Skin epidermis (tissue), 12 donors: ENCODE data around the gene ABCC2.
"Not testable (repeated sequence)": the region's sequence is repeated elsewhere in the genome, so short reads cannot be mapped to it uniquely, and the experiment has no call there.

Source experiments
- H3K27ac ChIP-seq, 21 experiments: fragments of 200-600 bp; sonication (generic) in 11 of 21; one replicate each; pipeline ENCODE4 v1.5.0; 2020; ENCODE audit warnings: mild to moderate bottlenecking in 3 of 21, inconsistent platforms in 2 of 21, moderate library complexity in 2 of 21
- H3K4me3 ChIP-seq, 7 experiments: fragments of 200-600 bp; sonication (generic) in 2 of 7; one replicate each; pipeline ENCODE4 v1.5.0; 2020; ENCODE audit warnings: inconsistent platforms in 2 of 7, mild to moderate bottlenecking in 2 of 7, moderate library complexity in 1 of 7

The ABCC2 gene

GRCh38 chr10:99804471-99804870 is 22.0 kb downstream of the ABCC2 start:
- no peak overlapping the region for H3K4me3 ChIP-seq
- H3K27ac ChIP-seq, result no peak overlapping the region

- no peak overlapping the region for H3K27ac ChIP-seq
- H3K4me3 ChIP-seq, result no peak overlapping the region
These were observed 22.8 kb downstream of the ABCC2 start for GRCh38 chr10:99805190-99805589.

- no peak overlapping the region for H3K27ac ChIP-seq
- H3K4me3 ChIP-seq, result no peak overlapping the region
These were observed 23.7 kb downstream of the ABCC2 start for GRCh38 chr10:99806091-99806490.

GRCh38 chr10:99807786-99808185 is 25.3 kb downstream of the ABCC2 start:
- Histone ChIP-seq H3K27ac (no peak overlapping the region), H3K4me3 (no peak overlapping the region)

GRCh38 chr10:99808270-99808669 is 25.8 kb downstream of the ABCC2 start:
- Histone ChIP-seq H3K27ac (peak overlapping the region in 1 of 21 experiments; percentile 73), H3K4me3 (no peak overlapping the region)

GRCh38 chr10:99809481-99809880 is 27.0 kb downstream of the ABCC2 start:
- Histone ChIP-seq H3K4me3 (no peak overlapping the region), H3K27ac (peak overlapping the region in 3 of 21 experiments; percentile 15 to 73 (median 43))

- no peak overlapping the region for H3K4me3 ChIP-seq
- H3K27ac ChIP-seq, result peak overlapping the region in 3 of 21 experiments; percentile 15 to 73 (median 43)
These were observed 27.6 kb downstream of the ABCC2 start for GRCh38 chr10:99809931-99810615.

- Histone ChIP-seq H3K4me3 (no peak overlapping the region), H3K27ac (no peak overlapping the region)
These were observed 29.7 kb downstream of the ABCC2 start for GRCh38 chr10:99812177-99812576.

- H3K4me3 ChIP-seq, result no peak overlapping the region
These were observed 31.7 kb downstream of the ABCC2 start for GRCh38 chr10:99814143-99814542.

GRCh38 chr10:99815621-99816020 is 33.2 kb downstream of the ABCC2 start:
- H3K27ac ChIP-seq, result no peak overlapping the region
- no peak overlapping the region for H3K4me3 ChIP-seq

More at GRCh38 chr10:99814143-99814542, 31.7 kb downstream of the ABCC2 start:
- H3K27ac ChIP-seq, result no peak overlapping the region

- Histone ChIP-seq H3K27ac (no peak overlapping the region), H3K4me3 (no peak overlapping the region)
These were observed 45.5 kb downstream of the ABCC2 start for GRCh38 chr10:99827936-99828335.

GRCh38 chr10:99828464-99828863 is 46.0 kb downstream of the ABCC2 start:
- H3K4me3 ChIP-seq, result no peak overlapping the region
- H3K27ac ChIP-seq, result no peak overlapping the region

- H3K27ac ChIP-seq, result no peak overlapping the region
- H3K4me3 ChIP-seq, result no peak overlapping the region
These were observed 50.0 kb downstream of the ABCC2 start for GRCh38 chr10:99832439-99832838.

- Histone ChIP-seq H3K4me3 (no peak overlapping the region), H3K27ac (peak overlapping the region in 1 of 21 experiments; percentile 10)
These were observed 52.0 kb downstream of the ABCC2 start for GRCh38 chr10:99834410-99834809.

- Histone ChIP-seq H3K4me3 (no peak overlapping the region), H3K27ac (no peak overlapping the region)
These were observed 53.5 kb downstream of the ABCC2 start for GRCh38 chr10:99835947-99836346.

- Histone ChIP-seq H3K4me3 (no peak overlapping the region), H3K27ac (no peak overlapping the region)
These were observed 54.3 kb downstream of the ABCC2 start for GRCh38 chr10:99836711-99837110.

GRCh38 chr10:99840859-99841258 is 58.4 kb downstream of the ABCC2 start:
- H3K4me3 ChIP-seq, H3K27ac ChIP-seq: not testable (repeated sequence)

- H3K4me3 ChIP-seq, result no peak overlapping the region
- no peak overlapping the region for H3K27ac ChIP-seq
These were observed 59.3 kb downstream of the ABCC2 start for GRCh38 chr10:99841746-99842145.

GRCh38 chr10:99843310-99843709 is 60.9 kb downstream of the ABCC2 start:
- Histone ChIP-seq H3K27ac (peak overlapping the region in 2 of 21 experiments; percentile 4 to 10), H3K4me3 (no peak overlapping the region)

GRCh38 chr10:99844433-99844955 is 62.1 kb downstream of the ABCC2 start:
- Histone ChIP-seq H3K4me3 (no peak overlapping the region), H3K27ac (no peak overlapping the region)

- Histone ChIP-seq H3K27ac (peak overlapping the region in 5 of 21 experiments; percentile 33 to 57 (median 53)), H3K4me3 (peak overlapping the region in 1 of 7 experiments; percentile 16)
These were observed 63.5 kb downstream of the ABCC2 start for GRCh38 chr10:99845837-99846382.
